IPS DF 6.9 (cell line): ENCODE results near the gene ITGB1.

Source experiments
- DNase-seq: peaks from one replicate; pipeline ENCODE4 v3.0.0-alpha.2; 2013; ENCODE audit warnings: low read depth, low spot score
- H3K27ac ChIP-seq: one replicate; pipeline ENCODE4 v1.5.1; 2013; ENCODE audit warnings: low read length, control low read depth
- H3K27me3 ChIP-seq: 2 replicates; pipeline ENCODE4 v1.6.1; 2013; ENCODE audit warnings: mild to moderate bottlenecking, low read length; ENCODE audit not compliant: control insufficient read depth, insufficient read depth
- H3K36me3 ChIP-seq: 2 replicates; pipeline ENCODE4 v1.6.1; 2013; ENCODE audit warnings: low read length; ENCODE audit not compliant: control insufficient read depth, insufficient read depth
- H3K4me1 ChIP-seq: 2 replicates; pipeline ENCODE4 v1.6.1; 2013; ENCODE audit warnings: low read length; ENCODE audit not compliant: control insufficient read depth, insufficient read depth
- H3K4me3 ChIP-seq: 2 replicates; pipeline ENCODE4 v1.5.1; 2013; ENCODE audit warnings: mild to moderate bottlenecking, low read length
- H3K9me3 ChIP-seq: 2 replicates; pipeline ENCODE4 v1.6.1; 2013; ENCODE audit warnings: low read length, inconsistent platforms; ENCODE audit not compliant: control insufficient read depth, insufficient read depth
- WGBS: extraction: QIAGEN DNeasy Blood & Tissue Kit; methylation state at CpG from one replicate; pipeline ENCODE4 v1.1.7; 2013; ENCODE audit warnings: mixed read lengths, missing lambda C conversion rate; ENCODE audit not compliant: insufficient read length, insufficient coverage; 5-methylcytosine and 5-hydroxymethylcytosine counted together

Gene ITGB1

GRCh38 chr10:32954545-32955298 lies 3.3 kb downstream of the ITGB1 start:
- Histone ChIP-seq H3K4me1 (peaks cover 4% of the 10 kb centered on the region), H3K27ac (no peak overlapping the region)

GRCh38 chr10:32954080-32954479 lies 4.0 kb downstream of the ITGB1 start:
- peaks cover 4% of the 10 kb centered on the region for H3K4me1 ChIP-seq

More at GRCh38 chr10:32954545-32955298, 3.3 kb downstream of the ITGB1 start:
- WGBS, result no CpG with 5 or more reads among the region's 8 CpGs
- Histone ChIP-seq H3K4me3 (no peak overlapping the region), H3K36me3 (no peaks in the 10 kb centered on the region), H3K27me3 (no peaks in the 10 kb centered on the region), H3K9me3 (no peaks in the 10 kb centered on the region)
- no peak for DNase-seq

GRCh38 chr10:32953277-32953927 lies 4.6 kb downstream of the ITGB1 start:
- no peaks in the 10 kb centered on the region for H3K9me3 ChIP-seq
- no peaks in the 10 kb centered on the region for H3K36me3 ChIP-seq
- no CpG with 5 or more reads among the region's 6 CpGs for WGBS
- DNase-seq, result no peak
- no peaks in the 10 kb centered on the region for H3K27me3 ChIP-seq
- H3K4me1 ChIP-seq, result peaks cover 4% of the 10 kb centered on the region
- H3K27ac ChIP-seq, result no peak overlapping the region
- H3K4me3 ChIP-seq, result no peak overlapping the region

More at GRCh38 chr10:32954080-32954479, 4.0 kb downstream of the ITGB1 start:
- no peaks in the 10 kb centered on the region for H3K27me3 ChIP-seq
- no peak overlapping the region for H3K4me3 ChIP-seq
- H3K36me3 ChIP-seq, result no peaks in the 10 kb centered on the region
- no peak overlapping the region for H3K27ac ChIP-seq
- no peaks in the 10 kb centered on the region for H3K9me3 ChIP-seq
- no peak for DNase-seq

GRCh38 chr10:32952541-32953276 lies 5.3 kb downstream of the ITGB1 start:
- WGBS, result no CpG with 5 or more reads among the region's 4 CpGs
- no peaks in the 10 kb centered on the region for H3K9me3 ChIP-seq
- DNase-seq, result no peak
- H3K4me1 ChIP-seq, result peaks cover 4% of the 10 kb centered on the region
- no peaks in the 10 kb centered on the region for H3K27me3 ChIP-seq
- no peaks in the 10 kb centered on the region for H3K36me3 ChIP-seq
- H3K4me3 ChIP-seq, result no peak overlapping the region
- no peak overlapping the region for H3K27ac ChIP-seq

- peaks cover 4% of the 10 kb centered on the region; the same call in 1 of the 2 replicates for H3K4me1 ChIP-seq
Measured at GRCh38 chr10:32952094-32952493, 5.9 kb downstream of the ITGB1 start.

GRCh38 chr10:32951111-32951510 lies 6.9 kb downstream of the ITGB1 start:
- H3K27me3 ChIP-seq, result no peaks in the 10 kb centered on the region
- no peak overlapping the region for H3K4me3 ChIP-seq
- peaks cover 4% of the 10 kb centered on the region; the same call in 1 of the 2 replicates for H3K4me1 ChIP-seq
- no peaks in the 10 kb centered on the region for H3K9me3 ChIP-seq
- no peak for DNase-seq
- WGBS, result no CpG with 5 or more reads among the region's 3 CpGs
- no peaks in the 10 kb centered on the region for H3K36me3 ChIP-seq
- no peak overlapping the region for H3K27ac ChIP-seq

More at GRCh38 chr10:32952094-32952493, 5.9 kb downstream of the ITGB1 start:
- no peak for DNase-seq
- Histone ChIP-seq H3K9me3 (no peaks in the 10 kb centered on the region), H3K4me3 (no peak overlapping the region), H3K36me3 (no peaks in the 10 kb centered on the region), H3K27me3 (no peaks in the 10 kb centered on the region), H3K27ac (no peak overlapping the region)

GRCh38 chr10:32950591-32951108 lies 7.4 kb downstream of the ITGB1 start:
- DNase-seq, result no peak
- Histone ChIP-seq H3K9me3 (no peaks in the 10 kb centered on the region), H3K27ac (no peak overlapping the region), H3K4me1 (peaks cover 4% of the 10 kb centered on the region; the same call in 1 of the 2 replicates), H3K4me3 (no peak overlapping the region), H3K36me3 (no peaks in the 10 kb centered on the region), H3K27me3 (no peaks in the 10 kb centered on the region)
- WGBS, result no CpG with 5 or more reads among the region's 5 CpGs

GRCh38 chr10:32949221-32949678 lies 8.8 kb downstream of the ITGB1 start:
- Histone ChIP-seq H3K4me3 (no peak overlapping the region), H3K4me1 (peaks cover 4% of the 10 kb centered on the region), H3K27ac (no peak overlapping the region)

GRCh38 chr10:32948451-32948850 lies 9.6 kb downstream of the ITGB1 start:
- peaks cover 6% of the 10 kb centered on the region for H3K4me1 ChIP-seq
- no CpG with 5 or more reads among the region's 3 CpGs for WGBS
- no peaks in the 10 kb centered on the region for H3K9me3 ChIP-seq
- H3K27me3 ChIP-seq, result no peaks in the 10 kb centered on the region
- no peak overlapping the region for H3K4me3 ChIP-seq
- no peak for DNase-seq
- H3K36me3 ChIP-seq, result no peaks in the 10 kb centered on the region
- no peak overlapping the region for H3K27ac ChIP-seq

More at GRCh38 chr10:32949221-32949678, 8.8 kb downstream of the ITGB1 start:
- Histone ChIP-seq H3K9me3 (no peaks in the 10 kb centered on the region), H3K36me3 (no peaks in the 10 kb centered on the region), H3K27me3 (no peaks in the 10 kb centered on the region)
- DNase-seq, result no peak

- Histone ChIP-seq H3K4me3 (no peak overlapping the region), H3K36me3 (no peaks in the 10 kb centered on the region), H3K27ac (no peak overlapping the region), H3K9me3 (no peaks in the 10 kb centered on the region), H3K4me1 (peaks cover 6% of the 10 kb centered on the region), H3K27me3 (no peaks in the 10 kb centered on the region)
- no peak for DNase-seq
- no CpG with 5 or more reads among the region's 5 CpGs for WGBS
Measured at GRCh38 chr10:32947586-32947985, 10.4 kb downstream of the ITGB1 start.
